Neural progenitor cell (in vitro differentiated cells): ENCODE results near the gene RAC2. TPM values are rescaled to one million over a fixed set of nuclear protein-coding genes. Genes with fewer than 3 reads are reported as not detected.

Experiments
- DNase-seq: peaks from one replicate; pipeline ENCODE4 v3.0.0-alpha.2; 2016; ENCODE audit warnings: low spot score
- H2AFZ ChIP-seq: fragments of 200-600 bp; sonication (generic); replicated peaks from 2 replicates; pipeline ENCODE4 v1.6.1; 2016; ENCODE audit warnings: antibody characterized with exemption
- H3F3A ChIP-seq: fragments of 200-600 bp; sonication (generic); 2 replicates; pipeline ENCODE4 v1.6.1; 2016; ENCODE audit warnings: antibody characterized with exemption, low read depth
- H3K27ac ChIP-seq: fragments of 200-600 bp; sonication (generic); 2 replicates; pipeline ENCODE4 v1.5.1; 2016; ENCODE audit warnings: mild to moderate bottlenecking
- H3K27me3 ChIP-seq: fragments of 200-600 bp; sonication (generic); 2 replicates; pipeline ENCODE4 v1.6.1; 2016; ENCODE audit warnings: mild to moderate bottlenecking, moderate library complexity
- H3K36me3 ChIP-seq: fragments of 200-600 bp; sonication (generic); 2 replicates; pipeline ENCODE4 v1.5.1; 2016
- H3K4me1 ChIP-seq: fragments of 200-600 bp; sonication (generic); 2 replicates; pipeline ENCODE4 v1.6.1; 2016; ENCODE audit warnings: mixed run types
- H3K4me2 ChIP-seq: fragments of 200-600 bp; sonication (generic); 2 replicates; pipeline ENCODE4 v1.6.1; 2016
- H3K4me3 ChIP-seq: fragments of 200-600 bp; sonication (generic); 2 replicates; pipeline ENCODE4 v1.5.1; 2016
- H3K79me2 ChIP-seq: fragments of 200-600 bp; sonication (generic); 2 replicates; pipeline ENCODE4 v1.6.1; 2016; ENCODE audit warnings: low read depth
- H3K9ac ChIP-seq: fragments of 200-600 bp; sonication (generic); 2 replicates; pipeline ENCODE4 v1.6.1; 2016
- H3K9me3 ChIP-seq: fragments of 200-600 bp; sonication (generic); 2 replicates; pipeline ENCODE4 v1.5.1; 2016; ENCODE audit warnings: low read depth
- H4K20me1 ChIP-seq: fragments of 200-600 bp; sonication (generic); 2 replicates; pipeline ENCODE4 v1.6.1; 2016; ENCODE audit warnings: low read depth
- H3K27ac Mint-ChIP-seq: 3 replicates; pipeline ENCODE4 v1.8.0; 2021; ENCODE audit warnings: mixed read lengths
- H3K27me3 Mint-ChIP-seq: 2 replicates; pipeline ENCODE4 v1.8.0; 2022; ENCODE audit warnings: low read depth, mild to moderate bottlenecking, inconsistent platforms, moderate library complexity, mixed read lengths; ENCODE audit not compliant: insufficient read depth
- H3K36me3 Mint-ChIP-seq: 3 replicates; pipeline ENCODE4 v1.8.0; 2021; ENCODE audit warnings: mixed read lengths
- H3K4me1 Mint-ChIP-seq: 3 replicates; pipeline ENCODE4 v1.8.0; 2021; ENCODE audit warnings: mixed read lengths
- H3K4me3 Mint-ChIP-seq: 3 replicates; pipeline ENCODE4 v1.8.0; 2021; ENCODE audit warnings: mild to moderate bottlenecking, moderate library complexity, mixed read lengths
- H3K9me3 Mint-ChIP-seq: 3 replicates; pipeline ENCODE4 v1.8.0; 2020; ENCODE audit warnings: mixed read lengths
- EZH2 ChIP-seq: fragments of 200-600 bp; sonication (generic); IDR thresholded peaks from 2 replicates; pipeline ENCODE4 v1.6.1; 2017; ENCODE audit warnings: antibody characterized with exemption, mild to moderate bottlenecking, moderate library complexity
- EZH2phosphoT487 ChIP-seq: fragments of 200-600 bp; sonication (generic); IDR thresholded peaks from 2 replicates; pipeline ENCODE4 v1.6.1; 2017; ENCODE audit warnings: antibody characterized with exemption
- total RNA-seq: library from RNA; depleted of rRNA; stranded (reverse); fragments of >200 nt; gene quantifications from 2 replicates; pipeline ENCODE4 v1.2.3, GENCODE V29; 2015; ENCODE audit warnings: low replicate concordance
- TF ChIP-seq, protein P1 (sequence below): fragments of 200-600 bp; sonication (generic); IDR thresholded peaks from 2 replicates; pipeline ENCODE4 v1.5.1; 2017; ENCODE audit warnings: antibody characterized with exemption, mild to moderate bottlenecking

Gene RAC2
- total RNA-seq, 1 donor from 2014 or later, result 1.7 TPM

DNA sequence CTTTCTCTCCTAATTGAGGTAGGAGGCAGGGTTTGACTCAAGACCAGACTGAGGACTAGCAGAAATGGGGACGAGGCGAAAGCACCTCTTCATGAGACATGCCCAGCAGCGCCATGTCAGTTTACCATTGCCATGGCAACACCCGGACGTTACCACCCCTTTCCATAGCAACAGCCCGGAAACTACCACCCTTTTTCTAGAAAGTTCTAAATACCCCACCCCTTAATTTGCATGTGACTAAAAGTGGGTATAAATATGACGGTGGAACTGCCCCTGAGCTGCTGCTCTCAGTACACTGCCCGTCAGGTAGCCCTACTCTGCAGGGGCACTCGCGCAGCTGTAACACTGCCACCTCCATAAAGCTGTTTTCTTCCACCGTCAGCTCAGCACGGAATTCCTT is 5.9 kb upstream of the RAC2 start:
- no peaks in the 10 kb centered on the region for H3K9me3 ChIP-seq
- no peak overlapping the region for H3K27ac ChIP-seq
- no peaks in the 10 kb centered on the region for H3K79me2 ChIP-seq
- DNase-seq, result no peak
- no peaks in the 10 kb centered on the region for H3F3A ChIP-seq
- H3K4me2 ChIP-seq, result no peak overlapping the region
- Mint-ChIP-seq H3K27ac (no peak overlapping the region), H3K9me3 (no peaks in the 10 kb centered on the region), H3K4me1 (peaks cover 9% of the 10 kb centered on the region), H3K27me3 (peaks cover 4% of the 10 kb centered on the region), H3K36me3 (no peaks in the 10 kb centered on the region), H3K4me3 (no peak overlapping the region)
- TF ChIP-seq EZH2, result no peak
- TF ChIP-seq, protein P1, sequence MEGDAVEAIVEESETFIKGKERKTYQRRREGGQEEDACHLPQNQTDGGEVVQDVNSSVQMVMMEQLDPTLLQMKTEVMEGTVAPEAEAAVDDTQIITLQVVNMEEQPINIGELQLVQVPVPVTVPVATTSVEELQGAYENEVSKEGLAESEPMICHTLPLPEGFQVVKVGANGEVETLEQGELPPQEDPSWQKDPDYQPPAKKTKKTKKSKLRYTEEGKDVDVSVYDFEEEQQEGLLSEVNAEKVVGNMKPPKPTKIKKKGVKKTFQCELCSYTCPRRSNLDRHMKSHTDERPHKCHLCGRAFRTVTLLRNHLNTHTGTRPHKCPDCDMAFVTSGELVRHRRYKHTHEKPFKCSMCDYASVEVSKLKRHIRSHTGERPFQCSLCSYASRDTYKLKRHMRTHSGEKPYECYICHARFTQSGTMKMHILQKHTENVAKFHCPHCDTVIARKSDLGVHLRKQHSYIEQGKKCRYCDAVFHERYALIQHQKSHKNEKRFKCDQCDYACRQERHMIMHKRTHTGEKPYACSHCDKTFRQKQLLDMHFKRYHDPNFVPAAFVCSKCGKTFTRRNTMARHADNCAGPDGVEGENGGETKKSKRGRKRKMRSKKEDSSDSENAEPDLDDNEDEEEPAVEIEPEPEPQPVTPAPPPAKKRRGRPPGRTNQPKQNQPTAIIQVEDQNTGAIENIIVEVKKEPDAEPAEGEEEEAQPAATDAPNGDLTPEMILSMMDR, result no peak
- TF ChIP-seq EZH2phosphoT487, result no peak
- no peaks in the 10 kb centered on the region for H3K36me3 ChIP-seq
- no peak overlapping the region for H3K9ac ChIP-seq
- no peaks in the 10 kb centered on the region for H3K4me1 ChIP-seq
- H4K20me1 ChIP-seq, result no peaks in the 10 kb centered on the region
- H2AFZ ChIP-seq, result no peak overlapping the region
- H3K27me3 ChIP-seq, result no peaks in the 10 kb centered on the region
- no peak overlapping the region for H3K4me3 ChIP-seq

GRCh38 chr22:37248251-37248650 is 4.2 kb upstream of the RAC2 start:
- Mint-ChIP-seq H3K4me1 (peaks cover 9% of the 10 kb centered on the region), H3K27me3 (peaks cover 4% of the 10 kb centered on the region), H3K4me3 (no peak overlapping the region), H3K36me3 (no peaks in the 10 kb centered on the region), H3K27ac (no peak overlapping the region), H3K9me3 (no peaks in the 10 kb centered on the region)
- no peak overlapping the region for H2AFZ ChIP-seq
- H3K27me3 ChIP-seq, result no peaks in the 10 kb centered on the region
- H3K4me2 ChIP-seq, result no peak overlapping the region
- no peak for TF ChIP-seq EZH2
- no peak for TF ChIP-seq EZH2phosphoT487
- TF ChIP-seq, protein P1, result no peak
- H3K4me3 ChIP-seq, result no peak overlapping the region
- no peaks in the 10 kb centered on the region for H3K4me1 ChIP-seq
- H3F3A ChIP-seq, result no peaks in the 10 kb centered on the region
- H4K20me1 ChIP-seq, result no peaks in the 10 kb centered on the region
- no peaks in the 10 kb centered on the region for H3K9me3 ChIP-seq
- H3K36me3 ChIP-seq, result no peaks in the 10 kb centered on the region
- no peak overlapping the region for H3K27ac ChIP-seq
- H3K79me2 ChIP-seq, result no peaks in the 10 kb centered on the region
- no peak for DNase-seq
- H3K9ac ChIP-seq, result no peak overlapping the region

GRCh38 chr22:37245740-37246139 is 1.7 kb upstream of the RAC2 start:
- no peak overlapping the region for H3K4me3 Mint-ChIP-seq
- H3K4me3 ChIP-seq, result no peak overlapping the region
- H3K27me3 Mint-ChIP-seq, result peaks cover 7% of the 10 kb centered on the region

More at GRCh38 chr22:37245740-37246139, 1.7 kb upstream of the RAC2 start:
- Mint-ChIP-seq H3K36me3 (no peaks in the 10 kb centered on the region), H3K9me3 (no peaks in the 10 kb centered on the region), H3K27ac (no peak overlapping the region), H3K4me1 (peaks cover 12% of the 10 kb centered on the region)
- no peak overlapping the region for H3K27ac ChIP-seq
- H4K20me1 ChIP-seq, result no peaks in the 10 kb centered on the region
- H3K4me2 ChIP-seq, result no peak overlapping the region
- no peaks in the 10 kb centered on the region for H3K27me3 ChIP-seq
- H3K79me2 ChIP-seq, result no peaks in the 10 kb centered on the region
- no peaks in the 10 kb centered on the region for H3K36me3 ChIP-seq
- TF ChIP-seq, protein P1, result no peak
- no peak for TF ChIP-seq EZH2
- no peak for TF ChIP-seq EZH2phosphoT487
- H3F3A ChIP-seq, result no peaks in the 10 kb centered on the region
- no peak for DNase-seq
- H3K9me3 ChIP-seq, result no peaks in the 10 kb centered on the region
- no peak overlapping the region for H2AFZ ChIP-seq
- peaks cover 3% of the 10 kb centered on the region for H3K4me1 ChIP-seq
- H3K9ac ChIP-seq, result no peak overlapping the region
